HG03439 (cell line): ENCODE results near the gene ZFP3.
"Not testable (repeated sequence)": the region's sequence is repeated elsewhere in the genome, so short reads cannot be mapped to it uniquely, and the experiment has no call there.

Experiments
- ATAC-seq: cut with Tn5 transposase; IDR thresholded peaks from one replicate; pipeline ENCODE4 v1.9.1; 2021; ENCODE audit warnings: mild to moderate bottlenecking, moderate library complexity; ENCODE audit not compliant: unreplicated experiment

ZFP3 gene

GRCh38 chr17:5137511-5138197 lies 59.4 kb downstream of the ZFP3 start:
- ATAC-seq, result not testable (repeated sequence)

- not testable (repeated sequence) for ATAC-seq
Measured at GRCh38 chr17:5138198-5138544, 59.9 kb downstream of the ZFP3 start.

GRCh38 chr17:5138616-5139457 lies 60.6 kb downstream of the ZFP3 start:
- no peak for ATAC-seq

GRCh38 chr17:5139458-5139732 lies 61.1 kb downstream of the ZFP3 start:
- no peak for ATAC-seq

- ATAC-seq, result not testable (repeated sequence)
Measured at GRCh38 chr17:5142877-5143276, 64.6 kb downstream of the ZFP3 start.
